Esophagus squamous epithelium (tissue), 5 donors: Measurements from ENCODE around the gene CCNY. TPM values are rescaled to one million over a fixed set of nuclear protein-coding genes. Genes with fewer than 3 reads are reported as not detected.
"Not testable (repeated sequence)": the region's sequence is repeated elsewhere in the genome, so short reads cannot be mapped to it uniquely, and the experiment has no call there.

ENCODE experiments used
- DNase-seq: peaks from one replicate; lab custom pipeline; 2025; lab: John Stamatoyannopoulos, UW
- H3K27ac ChIP-seq, 4 donors: fragments of 200-600 bp; sonication (generic); one replicate each; pipeline ENCODE4 v1.5.1; 2016 to 2019; ENCODE audit warnings: mild to moderate bottlenecking in 1 of 4
- H3K27me3 ChIP-seq, 4 donors: fragments of 200-600 bp; sonication (generic); 1 replicate in 3 of 4; 2 replicates in 1 of 4; pipeline versions ENCODE4 v1.5.1 to v1.6.0; 2017 to 2021; ENCODE audit warnings: antibody characterized with exemption in 1 of 4
- H3K36me3 ChIP-seq, 3 donors: fragments of 200-600 bp; sonication (generic); one replicate each; pipeline ENCODE4 v1.5.1; 2016 to 2019
- H3K4me1 ChIP-seq, 3 donors: fragments of 200-600 bp; sonication (generic); one replicate each; pipeline ENCODE4 v1.5.1; 2017 to 2019
- H3K4me3 ChIP-seq, 4 donors: fragments of 200-600 bp; sonication (generic); 1 replicate in 3 of 4; 2 replicates in 1 of 4; pipeline ENCODE4 v1.5.1; 2016 to 2019; ENCODE audit warnings: mild to moderate bottlenecking in 2 of 4, moderate library complexity in 1 of 4
- H3K9me3 ChIP-seq, 3 donors: fragments of 200-600 bp; sonication (generic); one replicate each; pipeline ENCODE4 v1.5.1; 2016 to 2019
- POLR2A ChIP-seq, 4 donors: fragments of 450-650 bp; IDR thresholded peaks; one replicate each; pipeline ENCODE4 v1.6.1; 2017; ENCODE audit warnings: antibody characterized with exemption in 4 of 4, mild to moderate bottlenecking in 4 of 4, moderate library complexity in 3 of 4
- WGBS, 2 donors: methylation state at CpG; one replicate each; pipeline ENCODE4 v1.1.5; 2018; 5-methylcytosine and 5-hydroxymethylcytosine counted together
- intact Hi-C: fragments of 100-400 bp; cut with DNase I; formaldehyde crosslinking; loops from one replicate; pipeline ENCODE4 v1.15.0; 2022
- total RNA-seq, 4 donors: library from RNA; depleted of rRNA; stranded (reverse); fragments of >200 nt; gene quantifications; one replicate each; pipeline ENCODE4 v1.1.0, GENCODE V29; 2016
- TF ChIP-seq, protein P1 (sequence below), 6 experiments: fragments of 450-650 bp in 4 of 6; fragments of 200-600 bp in 2 of 6; sonication (generic) in 2 of 6; IDR thresholded peaks; one replicate each; pipeline ENCODE4 v1.5.1; 2016 to 2019; ENCODE audit warnings: antibody characterized with exemption in 6 of 6, mild to moderate bottlenecking in 4 of 6, moderate library complexity in 4 of 6
- donor health status: DM: yes; HTN: yes; CAD: no.

The CCNY gene
- total RNA-seq, 4 donors from 2014 or later = 24.1 to 41.5 (median 30.4) TPM

GRCh38 chr10:35416619-35417312 is 80.5 kb downstream of the CCNY start:
- 75 to 79% methylated on average over 8 of the region's 8 CpGs for WGBS, 2 donors
- H3K4me1 ChIP-seq = peaks cover 0 to 57% (median 24%) of the 10 kb centered on the region in 3 donors
- intact Hi-C loops = no loop called here
- no peak overlapping the region for H3K27ac ChIP-seq
- TF ChIP-seq, protein P1, sequence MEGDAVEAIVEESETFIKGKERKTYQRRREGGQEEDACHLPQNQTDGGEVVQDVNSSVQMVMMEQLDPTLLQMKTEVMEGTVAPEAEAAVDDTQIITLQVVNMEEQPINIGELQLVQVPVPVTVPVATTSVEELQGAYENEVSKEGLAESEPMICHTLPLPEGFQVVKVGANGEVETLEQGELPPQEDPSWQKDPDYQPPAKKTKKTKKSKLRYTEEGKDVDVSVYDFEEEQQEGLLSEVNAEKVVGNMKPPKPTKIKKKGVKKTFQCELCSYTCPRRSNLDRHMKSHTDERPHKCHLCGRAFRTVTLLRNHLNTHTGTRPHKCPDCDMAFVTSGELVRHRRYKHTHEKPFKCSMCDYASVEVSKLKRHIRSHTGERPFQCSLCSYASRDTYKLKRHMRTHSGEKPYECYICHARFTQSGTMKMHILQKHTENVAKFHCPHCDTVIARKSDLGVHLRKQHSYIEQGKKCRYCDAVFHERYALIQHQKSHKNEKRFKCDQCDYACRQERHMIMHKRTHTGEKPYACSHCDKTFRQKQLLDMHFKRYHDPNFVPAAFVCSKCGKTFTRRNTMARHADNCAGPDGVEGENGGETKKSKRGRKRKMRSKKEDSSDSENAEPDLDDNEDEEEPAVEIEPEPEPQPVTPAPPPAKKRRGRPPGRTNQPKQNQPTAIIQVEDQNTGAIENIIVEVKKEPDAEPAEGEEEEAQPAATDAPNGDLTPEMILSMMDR (IDR thresholded peaks at IDR 0.05) = no peak
- TF ChIP-seq POLR2A (IDR thresholded peaks at IDR 0.05) = no peak
- H3K4me3 ChIP-seq = no peak overlapping the region
- no peaks in the 10 kb centered on the region for H3K9me3 ChIP-seq
- H3K36me3 ChIP-seq = no peaks in the 10 kb centered on the region
- no peaks in the 10 kb centered on the region for H3K27me3 ChIP-seq
- no peak for DNase-seq

DNA sequence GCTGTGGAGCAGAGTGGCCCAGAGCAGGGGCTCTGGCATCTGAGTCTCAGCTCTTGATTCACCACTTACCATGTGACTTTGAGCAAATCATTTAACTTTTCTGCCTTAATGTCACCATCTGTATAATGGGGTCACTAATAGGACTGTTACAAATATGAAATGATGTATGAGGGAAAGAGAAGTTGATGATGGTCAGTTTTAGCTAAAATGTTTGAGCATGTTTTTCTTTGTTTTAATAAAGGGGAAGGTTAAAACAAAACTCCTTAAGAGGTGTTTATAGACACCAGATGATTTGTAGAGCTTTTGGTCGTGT is 81.0 kb downstream of the CCNY start:
- no peak overlapping the region for H3K4me3 ChIP-seq
- no peak for DNase-seq
- intact Hi-C loops = no loop called here
- H3K27me3 ChIP-seq = no peaks in the 10 kb centered on the region
- 41 to 47% methylated on average over 1 of the region's 1 CpG for WGBS, 2 donors
- H3K36me3 ChIP-seq = no peaks in the 10 kb centered on the region
- no peaks in the 10 kb centered on the region for H3K9me3 ChIP-seq
- TF ChIP-seq, protein P1 (IDR thresholded peaks at IDR 0.05) = no peak
- TF ChIP-seq POLR2A (IDR thresholded peaks at IDR 0.05) = no peak
- peaks cover 0 to 57% (median 24%) of the 10 kb centered on the region in 3 donors for H3K4me1 ChIP-seq
- H3K27ac ChIP-seq = no peak overlapping the region

DNA sequence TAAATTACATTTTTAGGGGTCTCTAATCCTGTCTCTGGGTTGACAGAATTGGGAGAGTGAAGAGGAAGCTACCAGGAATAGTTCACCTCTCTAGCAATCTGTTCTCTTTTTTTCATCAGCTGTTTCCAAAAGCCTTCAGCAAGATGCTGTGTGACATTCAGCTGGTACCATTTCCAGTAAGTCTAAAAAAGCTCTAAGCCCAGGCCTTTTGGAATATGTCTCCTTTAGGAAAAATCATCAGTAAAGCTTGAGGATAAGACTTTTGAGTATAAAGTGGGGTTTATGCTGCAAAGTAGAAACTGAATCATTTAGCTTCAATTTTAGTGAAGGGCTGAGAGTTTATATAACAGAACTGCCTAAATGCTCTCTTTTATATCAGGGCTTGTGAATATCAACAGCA is 81.5 kb downstream of the CCNY start:
- no peak for TF ChIP-seq POLR2A (IDR thresholded peaks at IDR 0.05)
- TF ChIP-seq, protein P1 (IDR thresholded peaks at IDR 0.05) = no peak
- no peak overlapping the region for H3K4me3 ChIP-seq
- no peaks in the 10 kb centered on the region for H3K27me3 ChIP-seq
- no peaks in the 10 kb centered on the region for H3K36me3 ChIP-seq
- no peak for DNase-seq
- H3K27ac ChIP-seq = no peak overlapping the region
- H3K4me1 ChIP-seq = peaks cover 0 to 60% (median 26%) of the 10 kb centered on the region in 3 donors
- intact Hi-C loops = no loop called here
- no peaks in the 10 kb centered on the region for H3K9me3 ChIP-seq

DNA sequence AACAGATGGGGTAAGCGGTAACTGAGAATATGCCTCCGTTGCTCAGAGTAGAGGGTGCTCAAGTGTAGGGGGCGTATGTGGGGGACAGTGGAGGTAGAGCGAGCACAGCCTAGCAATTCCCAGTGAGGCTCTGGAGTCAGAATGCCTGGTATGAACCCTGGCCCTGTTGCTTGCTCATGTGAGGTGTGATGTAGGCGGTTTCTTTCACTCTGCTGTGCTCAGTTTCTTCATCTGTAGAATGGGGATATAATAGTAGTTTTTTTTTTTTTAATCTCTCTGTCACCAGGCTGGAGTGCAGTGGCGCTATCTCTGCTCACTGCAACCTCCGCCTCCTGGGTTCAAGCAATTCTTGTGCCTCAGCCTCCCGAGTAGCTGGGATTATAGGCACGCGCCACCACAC is 82.3 kb downstream of the CCNY start:
- WGBS, 2 donors = 94 to 96% methylated on average over 10 of the region's 10 CpGs
- H3K27me3 ChIP-seq, DNase-seq, H3K9me3 ChIP-seq, intact Hi-C loops, H3K27ac ChIP-seq, H3K36me3 ChIP-seq, H3K4me3 ChIP-seq: not testable (repeated sequence)
- peaks cover 0 to 59% (median 26%) of the 10 kb centered on the region in 3 donors for H3K4me1 ChIP-seq

DNA sequence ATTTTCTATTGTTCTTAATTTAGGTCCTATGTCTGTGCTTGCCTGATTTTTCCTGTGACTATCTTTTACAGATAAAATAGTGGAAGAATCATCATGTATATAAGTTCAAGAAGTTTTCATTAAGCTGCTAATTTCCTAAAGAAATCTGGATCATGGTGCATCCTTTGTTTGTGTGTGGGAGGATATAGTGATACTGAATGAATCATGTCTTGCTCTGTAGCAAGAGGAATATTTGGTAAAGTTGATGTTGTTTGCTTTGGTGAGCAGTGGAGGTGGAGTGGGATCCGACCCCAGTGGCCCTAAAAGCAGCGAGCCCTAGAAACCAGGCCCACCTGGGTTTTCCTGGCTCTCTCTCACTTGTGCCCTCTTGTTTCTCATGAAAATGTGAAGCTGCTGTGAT is 83.7 kb downstream of the CCNY start:
- no peaks in the 10 kb centered on the region for H3K9me3 ChIP-seq
- peaks cover 0 to 61% (median 33%) of the 10 kb centered on the region in 3 donors for H3K4me1 ChIP-seq
- WGBS, 2 donors = 80 to 90% methylated on average over 2 of the region's 2 CpGs
- H3K4me3 ChIP-seq = no peak overlapping the region
- H3K27ac ChIP-seq = no peak overlapping the region
- DNase-seq = no peak
- TF ChIP-seq, protein P1 (IDR thresholded peaks at IDR 0.05) = no peak
- no peak for TF ChIP-seq POLR2A (IDR thresholded peaks at IDR 0.05)
- no peaks in the 10 kb centered on the region for H3K27me3 ChIP-seq
- intact Hi-C loops = no loop called here
- H3K36me3 ChIP-seq = no peaks in the 10 kb centered on the region
